ENCODE results near the gene DCAF6. TPM values are rescaled to one million over a fixed set of nuclear protein-coding genes. Genes with fewer than 3 reads are reported as not detected.

DCAF6 gene
- total RNA-seq, 3 donors from 2014 or later (not counting 1 experiment from before 2014, with no cell fraction given), result 21.8 to 31.8 (median 27.8) TPM

GRCh38 chr1:168104535-168104934 is 168.1 kb downstream of the DCAF6 start:
- Mint-ChIP-seq H3K4me3 (no peak overlapping the region), H3K27me3 (ENCODE audit: low read depth in 2 of 2) (peaks cover 8 to 15% of the 10 kb centered on the region in 2 donors), H3K4me1 (no peaks in the 10 kb centered on the region), H3K36me3 (no peaks in the 10 kb centered on the region), H3K27ac (no peak overlapping the region), H3K9me3 (no peaks in the 10 kb centered on the region)
- no peaks in the 10 kb centered on the region for H3K9me3 ChIP-seq (ENCODE audit: control insufficient read depth, insufficient read depth, low read length)
- H3K4me3 ChIP-seq (ENCODE audit: low read length), result no peak overlapping the region
- no peaks in the 10 kb centered on the region for H3K4me1 ChIP-seq (ENCODE audit: control insufficient read depth, insufficient read depth, low read length)
- TF ChIP-seq CTCF (IDR thresholded peaks at IDR 0.05), result no peak
- H3K27ac ChIP-seq (ENCODE audit: low read length), result no peak overlapping the region
- no peaks in the 10 kb centered on the region for H3K36me3 ChIP-seq (ENCODE audit: control insufficient read depth, insufficient read depth, low read length)
- 86% methylated on average over 11 of the region's 11 CpGs for WGBS (ENCODE audit: insufficient coverage)
- DNase-seq (no peak), ATAC-seq (no peak)
- no peaks in the 10 kb centered on the region for H3K27me3 ChIP-seq (ENCODE audit: control insufficient read depth, insufficient read depth, low read length)
- intact Hi-C loops (cut with micrococcal nuclease), result no loop called here

DNA sequence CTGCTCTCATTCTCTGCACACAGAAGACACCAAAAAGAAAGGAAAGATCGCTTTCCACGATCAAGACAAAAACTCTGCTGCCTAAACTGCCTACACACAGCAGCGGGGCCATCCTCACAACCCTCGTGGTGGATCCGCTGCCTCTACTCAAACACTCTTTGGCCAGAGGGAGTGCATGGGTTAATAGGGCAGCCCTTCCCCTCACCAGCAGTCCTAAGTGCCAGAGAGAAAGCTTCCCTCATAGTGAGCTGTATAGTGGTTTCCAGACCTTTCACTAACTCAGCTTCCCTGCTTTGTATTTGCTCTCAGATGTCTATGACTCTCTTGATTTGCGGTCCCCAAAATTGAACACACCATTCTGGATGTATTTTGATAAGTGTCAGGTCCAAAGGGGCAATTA is 169.4 kb downstream of the DCAF6 start:
- ATAC-seq (no peak), DNase-seq (no peak)
- 91% methylated on average over 5 of the region's 6 CpGs for WGBS (ENCODE audit: insufficient coverage)
- no peaks in the 10 kb centered on the region for H3K36me3 Mint-ChIP-seq
- no peak for TF ChIP-seq CTCF (IDR thresholded peaks at IDR 0.05)
- H3K27ac ChIP-seq (ENCODE audit: low read length), result no peak overlapping the region
- H3K9me3 ChIP-seq (ENCODE audit: control insufficient read depth, insufficient read depth, low read length), result no peaks in the 10 kb centered on the region
- no peaks in the 10 kb centered on the region for H3K4me1 Mint-ChIP-seq
- H3K9me3 Mint-ChIP-seq, result no peaks in the 10 kb centered on the region
- no peak overlapping the region for H3K27ac Mint-ChIP-seq
- no peaks in the 10 kb centered on the region for H3K36me3 ChIP-seq (ENCODE audit: control insufficient read depth, insufficient read depth, low read length)
- no peaks in the 10 kb centered on the region for H3K4me1 ChIP-seq (ENCODE audit: control insufficient read depth, insufficient read depth, low read length)
- no peak overlapping the region for H3K4me3 ChIP-seq (ENCODE audit: low read length)
- H3K4me3 Mint-ChIP-seq, result no peak overlapping the region
- H3K27me3 Mint-ChIP-seq (ENCODE audit: low read depth in 2 of 2), result peaks cover 8 to 15% of the 10 kb centered on the region in 2 donors
- no peaks in the 10 kb centered on the region for H3K27me3 ChIP-seq (ENCODE audit: control insufficient read depth, insufficient read depth, low read length)
- intact Hi-C loops (cut with micrococcal nuclease), result no loop called here

GRCh38 chr1:168106274-168106673 is 169.8 kb downstream of the DCAF6 start:
- no peaks in the 10 kb centered on the region for H3K9me3 ChIP-seq (ENCODE audit: control insufficient read depth, insufficient read depth, low read length)
- H3K36me3 ChIP-seq (ENCODE audit: control insufficient read depth, insufficient read depth, low read length), result no peaks in the 10 kb centered on the region
- Mint-ChIP-seq H3K27me3 (ENCODE audit: low read depth in 2 of 2) (peaks cover 8 to 15% of the 10 kb centered on the region in 2 donors), H3K9me3 (no peaks in the 10 kb centered on the region), H3K36me3 (no peaks in the 10 kb centered on the region), H3K4me1 (no peaks in the 10 kb centered on the region), H3K4me3 (no peak overlapping the region), H3K27ac (no peak overlapping the region)
- no peaks in the 10 kb centered on the region for H3K27me3 ChIP-seq (ENCODE audit: control insufficient read depth, insufficient read depth, low read length)
- no peaks in the 10 kb centered on the region for H3K4me1 ChIP-seq (ENCODE audit: control insufficient read depth, insufficient read depth, low read length)
- TF ChIP-seq CTCF (IDR thresholded peaks at IDR 0.05), result no peak
- no peak overlapping the region for H3K4me3 ChIP-seq (ENCODE audit: low read length)
- intact Hi-C loops (cut with micrococcal nuclease), result no loop called here
- no peak overlapping the region for H3K27ac ChIP-seq (ENCODE audit: low read length)
- 92% methylated on average over 8 of the region's 8 CpGs for WGBS (ENCODE audit: insufficient coverage)
- ATAC-seq (no peak), DNase-seq (no peak)

DNA sequence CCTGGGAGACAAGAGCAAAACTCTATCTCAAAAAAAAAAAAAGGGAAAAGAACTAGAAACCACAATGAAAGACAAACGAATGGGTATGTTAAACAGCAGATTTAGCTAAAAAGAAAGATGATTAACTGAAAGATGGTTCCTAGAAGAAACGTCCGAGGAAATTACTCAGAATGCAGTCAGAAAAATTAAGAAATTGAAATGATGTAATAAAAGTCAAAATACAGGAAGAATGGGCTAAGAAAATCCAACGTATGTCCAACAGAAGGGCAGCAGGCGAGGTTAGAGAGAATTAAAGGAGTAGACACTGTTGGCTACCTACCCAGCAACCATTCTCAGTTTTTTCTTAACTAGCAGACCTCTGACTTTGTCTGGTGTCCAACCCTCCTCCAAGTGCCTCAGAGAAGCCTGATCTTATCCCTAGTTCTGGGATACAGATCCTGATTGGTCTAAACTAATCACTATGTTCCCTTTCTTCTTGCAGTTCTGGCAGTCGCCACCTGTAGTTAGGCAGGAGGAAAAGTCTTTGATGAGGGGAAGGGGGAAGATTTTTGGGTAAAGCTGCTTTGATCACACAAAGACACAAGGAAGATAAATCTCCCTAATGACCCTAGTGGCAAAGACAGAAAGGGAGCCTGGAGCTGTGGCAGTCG is 174.5 kb downstream of the DCAF6 start:
- Histone ChIP-seq H3K27me3 (ENCODE audit: control insufficient read depth, insufficient read depth, low read length) (no peaks in the 10 kb centered on the region), H3K9me3 (ENCODE audit: control insufficient read depth, insufficient read depth, low read length) (no peaks in the 10 kb centered on the region), H3K27ac (ENCODE audit: low read length) (no peak overlapping the region), H3K36me3 (ENCODE audit: control insufficient read depth, insufficient read depth, low read length) (no peaks in the 10 kb centered on the region), H3K4me3 (ENCODE audit: low read length) (no peak overlapping the region), H3K4me1 (ENCODE audit: control insufficient read depth, insufficient read depth, low read length) (no peaks in the 10 kb centered on the region)
- Mint-ChIP-seq H3K4me3 (no peak overlapping the region), H3K4me1 (no peaks in the 10 kb centered on the region), H3K9me3 (no peaks in the 10 kb centered on the region), H3K36me3 (no peaks in the 10 kb centered on the region), H3K27me3 (ENCODE audit: low read depth in 2 of 2) (peaks cover under 1 to 4% of the 10 kb centered on the region in 2 donors), H3K27ac (no peak overlapping the region)
- intact Hi-C loops (cut with micrococcal nuclease), result no loop called here
- 82% methylated on average over 6 of the region's 7 CpGs for WGBS (ENCODE audit: insufficient coverage)
- TF ChIP-seq CTCF (IDR thresholded peaks at IDR 0.05), result no peak
- no peak for DNase-seq
- no peak for ATAC-seq
